Measurements from ENCODE around the gene LINS1. TPM values are rescaled to one million over a fixed set of nuclear protein-coding genes. Genes with fewer than 3 reads are reported as not detected.
"Not testable (repeated sequence)": the region's sequence is repeated elsewhere in the genome, so short reads cannot be mapped to it uniquely, and the experiment has no call there.

The LINS1 gene
- polyA plus RNA-seq, 4 donors, result 17.3 to 29.8 (median 22.7) TPM

GRCh38 chr15:100612539-100612938 lies 10.6 kb upstream of the LINS1 start:
- DNase-seq (ENCODE audit: low read depth in 4 of 4, low spot score in 3 of 4), result no peak

DNA sequence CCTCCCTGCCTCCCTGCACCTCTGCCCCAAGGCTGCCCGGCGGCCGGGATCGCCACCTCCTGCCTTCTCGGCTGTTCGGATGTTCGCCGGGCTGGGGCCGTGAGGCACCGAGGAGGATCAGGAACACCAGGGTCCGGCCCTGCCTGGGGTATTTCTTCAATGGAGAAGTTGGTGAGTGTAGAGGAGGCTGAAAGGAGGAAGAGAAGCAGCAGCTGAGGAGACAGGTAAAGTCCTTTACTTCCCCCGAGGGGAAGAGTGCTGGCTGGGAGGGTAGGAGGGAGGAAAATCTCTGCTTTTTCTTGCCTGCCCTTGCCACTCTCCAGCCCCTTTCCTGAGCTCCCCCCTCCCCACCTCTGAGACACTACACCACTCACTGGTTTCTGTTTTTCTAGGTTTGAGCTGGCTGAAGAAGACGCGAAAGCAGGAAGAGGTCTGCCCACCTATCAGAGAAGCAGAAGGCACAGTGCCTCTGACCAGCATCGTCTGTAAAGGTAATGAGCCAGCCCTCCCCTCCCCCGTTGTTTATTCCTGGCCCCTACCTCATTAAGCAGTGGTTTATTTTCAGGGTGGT lies 924 bp upstream of the LINS1 start:
- no peak for DNase-seq (ENCODE audit: low read depth in 4 of 4, low spot score in 3 of 4)

GRCh38 chr15:100601617-100602063 lies 344 bp downstream of the LINS1 start:
- no peak for DNase-seq (ENCODE audit: low read depth in 4 of 4, low spot score in 3 of 4)

DNA sequence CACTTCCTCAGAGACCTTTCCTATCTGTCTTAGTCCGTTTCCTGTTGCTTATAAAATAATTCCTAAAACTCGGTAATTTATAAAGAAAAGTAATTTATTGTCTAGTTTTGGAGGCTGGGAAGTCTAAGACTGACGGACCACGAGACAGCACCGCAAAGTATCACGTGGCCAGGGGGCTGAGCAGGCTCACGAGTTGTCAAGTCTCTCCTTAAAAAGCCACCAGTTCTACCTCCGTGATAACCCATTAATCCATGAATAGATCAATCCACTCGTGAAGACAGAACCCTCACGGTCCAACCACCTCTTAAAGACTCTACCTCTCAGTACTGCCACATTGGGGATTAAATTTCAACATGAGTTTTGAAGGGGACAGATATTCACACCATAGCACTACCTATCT lies 821 bp downstream of the LINS1 start:
- DNase-seq (ENCODE audit: low read depth in 4 of 4, low spot score in 3 of 4), result no peak

DNA sequence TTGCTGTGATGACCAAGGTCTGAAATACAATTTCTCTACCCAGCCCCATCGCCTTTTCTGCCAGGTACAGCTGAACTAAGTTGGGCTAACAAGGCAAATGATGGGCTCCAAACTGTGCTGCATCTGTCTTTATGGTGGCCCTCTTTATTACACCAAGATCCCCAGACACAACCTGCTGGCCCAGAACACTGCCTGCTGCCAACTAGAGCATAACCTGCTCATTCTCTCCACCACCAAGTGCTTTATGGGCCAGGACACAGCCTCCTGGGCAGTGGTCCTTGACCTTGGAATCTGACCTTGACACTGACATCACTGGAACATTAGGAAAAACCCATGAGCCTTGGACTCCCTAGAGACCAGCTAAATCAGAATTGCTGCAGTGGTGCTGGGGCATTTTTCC lies 3.3 kb downstream of the LINS1 start:
- DNase-seq (ENCODE audit: low read depth in 4 of 4, low spot score in 3 of 4), result no peak

GRCh38 chr15:100597862-100598261 lies 4.1 kb downstream of the LINS1 start:
- DNase-seq (ENCODE audit: low read depth in 4 of 4, low spot score in 3 of 4), result no peak

DNA sequence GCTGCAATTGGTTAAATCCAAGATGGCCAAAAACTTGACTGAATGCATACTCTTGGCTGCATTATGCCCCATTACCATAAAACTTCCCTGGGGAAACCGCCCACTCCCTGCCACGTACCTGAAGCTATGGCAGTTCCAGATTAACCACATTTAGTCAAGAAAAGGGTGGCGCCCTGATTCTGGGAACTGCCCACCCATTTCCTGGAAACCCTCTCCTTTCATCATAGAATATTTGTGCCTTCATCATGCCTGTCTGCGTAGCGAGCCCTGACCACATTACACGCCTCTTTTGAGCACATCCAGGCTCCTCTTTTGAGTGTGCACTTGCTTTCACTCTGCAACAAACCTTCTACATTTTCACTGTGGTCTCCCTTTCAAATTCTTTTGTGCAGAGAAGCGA lies 5.2 kb downstream of the LINS1 start:
- no peak for DNase-seq (ENCODE audit: low read depth in 4 of 4, low spot score in 3 of 4)

GRCh38 chr15:100595964-100596363 lies 6.0 kb downstream of the LINS1 start:
- no peak for DNase-seq (ENCODE audit: low read depth in 4 of 4, low spot score in 3 of 4)

DNA sequence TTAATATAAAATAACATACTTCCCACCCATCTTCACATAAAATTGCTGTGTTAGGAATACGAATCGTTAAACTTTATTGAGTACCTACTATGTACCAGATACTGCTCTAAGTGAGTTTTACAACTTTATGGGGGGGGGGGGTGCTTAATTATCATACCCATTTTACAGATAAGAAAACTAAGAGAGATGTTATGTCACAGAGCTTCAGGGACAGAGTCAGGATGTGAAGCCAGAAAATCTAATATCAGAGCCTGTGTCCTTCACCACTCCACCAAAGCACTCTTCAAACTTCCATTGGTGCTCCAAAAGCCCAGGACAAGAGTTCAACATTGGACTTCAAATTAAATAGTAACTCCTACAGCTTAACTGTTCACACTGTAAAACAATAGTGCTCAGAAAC lies 8.6 kb downstream of the LINS1 start:
- no peak for DNase-seq (ENCODE audit: low read depth in 4 of 4, low spot score in 3 of 4)

DNA sequence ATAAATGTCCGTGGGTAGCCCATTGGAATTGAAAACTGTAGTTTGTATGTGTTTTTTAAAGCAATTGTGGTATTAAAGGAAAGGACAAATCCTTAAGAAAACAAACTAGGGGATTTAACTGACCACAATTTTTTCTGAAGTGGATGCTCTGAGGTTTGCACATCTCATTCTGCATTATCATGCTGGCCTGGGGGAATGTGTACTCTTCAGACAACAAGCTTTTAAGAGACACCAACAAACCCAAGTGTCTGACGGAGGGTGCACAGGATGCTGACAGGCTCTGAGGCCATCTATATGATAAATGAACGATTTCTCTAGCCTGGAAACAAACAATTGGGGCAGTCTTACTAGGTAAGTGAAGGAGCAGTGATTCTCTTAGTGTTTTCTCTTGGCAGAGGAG lies 9.1 kb downstream of the LINS1 start:
- DNase-seq (ENCODE audit: low read depth in 4 of 4, low spot score in 3 of 4), result no peak

DNA sequence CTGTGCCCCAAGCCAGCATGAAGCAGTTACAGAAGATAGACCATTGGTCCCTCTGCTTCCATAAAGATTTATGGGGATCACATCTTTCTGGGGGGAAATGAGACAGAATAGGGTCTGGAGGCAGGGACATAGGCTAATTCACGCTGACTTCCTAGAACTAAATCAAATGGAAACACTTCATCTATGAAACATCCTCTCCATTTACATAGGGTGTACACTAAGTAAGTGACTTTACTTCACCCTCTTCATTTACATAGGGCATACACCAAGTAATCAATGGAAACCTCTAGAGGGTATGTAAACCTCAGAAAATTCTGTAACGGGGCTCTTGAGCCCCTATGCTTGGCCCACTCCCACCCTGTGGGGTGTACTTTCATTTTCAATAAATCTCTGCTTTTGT lies 10.1 kb downstream of the LINS1 start:
- DNase-seq (ENCODE audit: low read depth in 4 of 4, low spot score in 3 of 4), result no peak

GRCh38 chr15:100591163-100591562 lies 10.8 kb downstream of the LINS1 start:
- DNase-seq (ENCODE audit: low read depth in 4 of 4, low spot score in 3 of 4), result not testable (repeated sequence)

DNA sequence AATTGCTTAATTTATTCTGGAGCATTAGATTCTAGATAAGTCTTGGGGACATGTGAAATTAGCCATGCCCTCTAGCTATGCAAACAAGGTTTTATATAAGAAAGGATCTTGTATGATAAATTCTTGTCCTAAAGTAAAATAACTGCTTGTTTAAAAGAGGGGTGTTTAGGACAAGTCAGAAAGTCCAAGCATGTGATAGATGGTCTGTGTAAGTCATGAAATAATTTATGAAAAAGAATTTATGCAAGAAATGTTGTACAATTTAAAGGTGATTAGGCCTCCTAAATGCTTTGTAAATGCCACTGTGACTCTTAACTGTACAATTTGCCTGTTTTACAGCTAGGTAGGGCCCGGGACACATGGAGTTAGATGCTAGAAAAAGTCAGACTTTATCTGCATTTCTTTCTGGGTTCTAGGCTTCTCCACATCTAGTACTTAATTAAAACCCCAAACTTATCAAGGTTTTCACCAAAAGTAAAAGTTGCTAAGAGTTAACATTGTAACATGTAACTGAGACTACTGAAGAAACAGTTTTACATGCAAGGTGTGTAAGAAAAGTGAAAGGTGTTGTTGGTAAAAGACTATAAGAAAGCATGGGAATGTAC lies 13.2 kb downstream of the LINS1 start:
- DNase-seq (ENCODE audit: low read depth in 4 of 4, low spot score in 3 of 4), result no peak

DNA sequence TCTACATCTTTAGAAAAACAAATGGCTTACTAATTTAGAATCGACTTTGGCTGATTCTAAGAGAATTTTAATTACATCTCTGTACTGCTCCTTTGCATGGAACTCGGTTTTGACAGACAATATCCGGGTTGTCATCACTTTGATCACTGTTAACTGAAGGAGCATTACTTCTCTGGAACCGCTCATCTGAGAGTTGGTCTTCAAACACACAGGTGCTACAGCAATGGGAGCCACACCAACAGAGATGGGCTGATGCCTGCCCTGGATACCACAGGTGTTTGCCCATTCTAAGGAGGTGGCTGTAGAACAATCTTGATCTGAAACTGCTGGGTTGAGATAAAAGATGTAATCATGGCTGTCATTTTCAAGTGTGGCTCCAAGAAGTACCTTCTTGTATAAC lies 21.6 kb downstream of the LINS1 start:
- no peak for DNase-seq (ENCODE audit: low read depth in 4 of 4, low spot score in 3 of 4)

DNA sequence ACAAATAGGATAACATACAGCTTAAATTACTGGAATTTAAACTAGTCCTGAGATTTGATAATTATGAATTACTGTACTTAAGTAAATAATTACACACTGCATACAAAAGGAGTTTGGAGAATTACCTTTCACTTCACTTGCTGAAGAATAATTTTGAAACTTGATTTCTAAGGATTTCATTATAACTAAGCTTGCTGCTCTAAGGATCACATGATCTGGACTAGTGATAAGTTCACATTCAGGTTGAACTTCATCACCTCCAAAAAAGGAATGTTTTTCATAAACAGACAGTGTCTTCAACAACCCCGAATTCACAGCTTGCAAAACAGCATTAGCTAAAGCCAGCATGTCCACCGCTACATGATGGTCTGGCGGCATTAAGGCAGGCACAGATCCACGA lies 28.5 kb downstream of the LINS1 start:
- DNase-seq (ENCODE audit: low read depth in 4 of 4, low spot score in 3 of 4), result no peak

DNA sequence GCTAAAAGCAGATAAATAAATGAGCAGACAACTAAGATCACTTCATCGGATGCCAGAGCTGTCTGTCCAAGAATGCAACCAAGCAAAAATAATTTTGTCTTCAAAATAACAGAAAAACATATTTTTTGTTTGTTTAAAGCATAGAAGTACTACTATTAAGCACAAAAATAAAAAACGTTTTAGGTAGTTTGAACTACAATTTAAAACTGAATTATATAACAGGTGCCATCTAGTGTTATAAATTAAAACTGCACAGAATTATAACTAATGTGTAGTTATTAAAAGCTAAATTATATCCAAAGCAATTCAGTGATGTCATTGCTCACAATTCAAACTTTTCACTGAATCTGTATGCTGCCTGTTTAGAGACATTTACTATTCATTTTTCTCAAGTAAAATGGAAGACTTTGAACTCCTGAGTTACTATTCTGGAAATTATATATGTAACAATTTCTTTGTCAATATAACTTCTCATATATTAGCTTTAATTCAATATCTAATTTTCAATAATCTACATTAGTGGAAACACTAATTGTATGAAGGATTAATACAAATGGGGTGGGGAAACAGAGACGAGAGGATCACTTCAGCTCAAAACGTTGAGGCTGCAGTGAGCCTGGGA lies 29.5 kb downstream of the LINS1 start:
- DNase-seq (ENCODE audit: low read depth in 4 of 4, low spot score in 3 of 4), result no peak

- no peak for DNase-seq (ENCODE audit: low read depth in 4 of 4, low spot score in 3 of 4)
These were observed 30.3 kb downstream of the LINS1 start for GRCh38 chr15:100571592-100572167.

DNA sequence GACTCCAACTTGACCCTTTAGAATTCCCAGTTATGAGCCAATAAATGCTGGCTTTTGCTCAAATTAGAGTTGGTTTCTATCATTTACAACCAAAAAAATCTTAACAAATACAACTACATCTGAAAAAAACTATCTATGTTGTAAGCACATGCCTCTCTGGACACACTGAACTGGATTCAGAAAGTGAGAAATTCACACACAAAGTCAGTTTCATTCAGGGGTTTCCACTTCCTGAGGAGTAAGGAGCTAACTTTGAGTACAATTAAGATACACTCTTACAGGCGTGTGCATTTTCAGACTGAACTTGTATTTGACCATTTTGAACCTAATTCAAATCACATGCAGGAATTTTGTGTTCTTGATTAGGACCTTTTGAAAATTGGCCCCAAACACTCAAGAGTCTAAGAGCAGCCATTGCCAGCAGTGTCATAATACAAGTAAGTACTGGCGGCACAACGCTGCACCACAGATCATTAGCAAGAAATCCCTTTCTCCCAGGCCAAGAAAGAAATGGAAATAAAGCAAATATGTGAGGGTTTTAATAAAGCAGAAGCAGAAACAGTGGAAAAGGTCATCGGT lies 31.2 kb downstream of the LINS1 start:
- DNase-seq (ENCODE audit: low read depth in 4 of 4, low spot score in 3 of 4), result no peak

DNA sequence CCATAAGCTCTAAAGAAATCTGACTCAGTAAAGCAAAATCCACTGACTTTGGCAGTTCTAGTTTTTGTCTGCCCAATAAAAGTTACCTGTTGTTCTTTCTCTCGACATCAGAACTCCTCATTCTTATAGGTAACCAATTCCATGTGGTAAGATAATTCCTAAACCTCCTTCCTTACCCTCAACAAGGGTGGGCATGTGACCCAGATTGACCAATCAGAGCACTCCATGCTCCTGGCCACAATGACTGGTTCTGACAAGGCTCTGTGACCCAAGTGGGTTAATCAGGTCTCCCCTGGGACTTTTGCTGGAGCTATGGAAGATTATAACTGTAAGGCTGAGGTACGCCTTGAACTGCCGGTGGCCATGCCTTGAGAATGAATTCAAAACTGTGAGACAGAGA lies 31.7 kb downstream of the LINS1 start:
- no peak for DNase-seq (ENCODE audit: low read depth in 4 of 4, low spot score in 3 of 4)

DNA sequence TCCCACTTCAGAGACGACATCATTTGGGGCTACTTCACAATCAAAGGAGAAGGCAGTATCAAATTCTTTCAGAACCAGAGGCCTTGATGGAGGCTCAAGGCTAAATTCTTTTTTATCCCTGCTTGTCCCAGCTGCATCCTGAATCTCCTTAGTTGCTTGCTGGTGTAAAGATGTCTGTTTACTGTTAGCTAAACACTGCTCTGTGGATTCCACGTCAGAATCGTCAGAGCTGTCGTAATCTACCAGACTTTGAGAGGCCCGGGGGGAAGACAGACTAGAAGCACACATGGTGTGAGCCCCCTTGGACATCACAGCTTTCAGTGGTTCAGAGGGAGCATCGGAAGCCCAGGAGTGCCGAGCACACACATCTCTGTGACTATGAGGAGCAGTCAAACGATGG lies 32.6 kb downstream of the LINS1 start:
- DNase-seq (ENCODE audit: low read depth in 4 of 4, low spot score in 3 of 4), result no peak

DNA sequence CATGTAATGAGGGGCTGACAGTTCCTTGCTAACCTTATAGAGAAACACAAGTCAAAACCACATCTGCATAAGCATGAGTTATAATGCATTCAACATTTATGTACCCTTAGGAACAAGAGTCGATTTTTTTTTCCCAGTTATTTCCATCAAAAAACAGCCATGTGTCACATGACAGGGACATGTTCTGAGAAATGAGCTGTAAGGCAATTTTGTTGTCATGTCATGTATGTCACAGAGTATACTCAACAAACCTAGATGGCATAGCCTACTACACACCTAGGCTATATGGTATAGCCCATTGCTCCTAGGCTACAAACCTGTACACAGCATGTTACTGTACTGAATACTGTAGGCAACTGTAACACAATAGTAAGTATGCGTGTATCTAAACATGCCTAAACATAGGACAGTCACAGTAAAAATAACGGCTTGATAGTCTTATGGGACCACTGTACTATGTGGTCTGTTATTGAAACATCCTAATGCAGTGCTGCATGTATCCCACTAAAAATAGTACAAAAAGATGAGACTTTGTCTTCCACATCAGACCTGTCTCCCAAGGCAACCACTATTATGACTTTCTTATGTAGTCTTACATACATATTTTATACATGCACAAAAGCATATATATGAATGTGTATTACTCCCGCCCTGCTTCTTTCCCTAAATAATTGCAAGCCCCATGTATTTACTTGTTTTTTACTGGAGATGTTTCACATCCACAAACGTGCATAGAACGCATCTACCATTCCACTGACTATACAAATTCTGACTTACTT lies 34.9 kb downstream of the LINS1 start:
- no peak for DNase-seq (ENCODE audit: low read depth in 4 of 4, low spot score in 3 of 4)
